Adrenal gland (tissue), 12 donors: ENCODE data around the gene CFAP77. TPM values are rescaled to one million over a fixed set of nuclear protein-coding genes. Genes with fewer than 3 reads are reported as not detected.
A peak's percentile ranks its signal among the peaks of the same experiment; 100 is the strongest.

ENCODE experiments used
- DNase-seq, 7 donors: peaks; one replicate each; pipeline ENCODE4 v3.0.0-alpha.2; 2019 to 2020
- H3K27ac ChIP-seq, 5 donors: fragments of 200-600 bp; sonication (generic) in 4 of 5; 1 replicate in 3 of 5; 2 replicates in 2 of 5; pipeline versions ENCODE4 v1.5.1 to v1.8.0; 2016 to 2020; ENCODE audit warnings: mild to moderate bottlenecking in 1 of 5
- H3K27me3 ChIP-seq: fragments of 200-600 bp; 2 replicates; pipeline ENCODE4 v1.8.0; 2021
- H3K36me3 ChIP-seq, 2 donors: fragments of 200-600 bp; replicated peaks in 1 of 2; 1 replicate in 1 of 2; 2 replicates in 1 of 2; pipeline versions ENCODE4 v1.5.1 to v1.8.0; 2018 to 2022
- H3K4me1 ChIP-seq, 2 donors: fragments of 200-600 bp; replicated peaks in 1 of 2; 1 replicate in 1 of 2; 2 replicates in 1 of 2; pipeline versions ENCODE4 v1.5.1 to v1.8.0; 2018 to 2021
- H3K4me3 ChIP-seq, 4 donors: fragments of 200-600 bp; sonication (generic) in 3 of 4; one replicate each; pipeline ENCODE4 v1.5.1; 2016 to 2018
- H3K9me3 ChIP-seq, 3 donors: fragments of 200-600 bp; sonication (generic) in 1 of 3; replicated peaks in 1 of 3; 1 replicate in 2 of 3; 2 replicates in 1 of 3; pipeline versions ENCODE4 v1.5.1 to v1.8.0; 2016 to 2021
- CTCF ChIP-seq, 6 experiments: fragments of 450-650 bp in 4 of 6; fragments of 200-600 bp in 2 of 6; sonication (generic) in 1 of 6; IDR thresholded peaks; 1 replicate in 5 of 6; 2 replicates in 1 of 6; pipeline versions ENCODE4 v1.5.1 to v1.8.0; 2016 to 2021; ENCODE audit warnings: antibody characterized with exemption in 6 of 6, mild to moderate bottlenecking in 2 of 6, moderate library complexity in 1 of 6
- POLR2A ChIP-seq, 2 donors: fragments of 450-650 bp; IDR thresholded peaks; one replicate each; pipeline ENCODE4 v1.6.1; 2017; ENCODE audit warnings: antibody characterized with exemption in 2 of 2, mild to moderate bottlenecking in 2 of 2, moderate library complexity in 1 of 2
- whole genome bisulfite sequencing, 4 donors: extraction: QIAGEN DNeasy Blood & Tissue Kit in 2 of 4; methylation state at CpG; one replicate each; pipeline versions ENCODE4 v1.1.5 to v1.1.7; 2013 to 2017; 5-methylcytosine and 5-hydroxymethylcytosine counted together
- intact Hi-C, 2 donors: fragments of 100-400 bp; cut with DNase I; formaldehyde crosslinking; loops; one replicate each; pipeline versions ENCODE4 v1.14.1 to v1.15.0; 2022 to 2023
- polyA plus RNA-seq, 3 donors: library from polyadenylated mRNA; stranded (reverse); fragments of 200-250 nt in 2 of 3; fragments of 350-450 nt in 1 of 3; fragmentation: Illumina TruSeq in 1 of 3; extraction: RNeasy Lipid Tissue Mini Kit (QIAGEN cat#74804) in 1 of 3; gene quantifications; one replicate each; pipeline ENCODE4 v1.2.3, GENCODE V29; 2013 to 2014
- total RNA-seq, 9 donors: library from RNA; depleted of rRNA in 4 of 9; stranded (reverse); fragments of >200 nt in 4 of 9; fragments of 120-200 nt in 1 of 9; fragmentation: NEBNext Ultra II Directional in 1 of 9; extraction: Animal tissue kit (Norgen Biotek cat#: 25700) in 1 of 9; gene quantifications; one replicate each; pipeline versions ENCODE4 v1.1.0 to v1.2.4, GENCODE V29; 2013 to 2023
- donor health status: healthy with polysubstance abuse.
- donor health status: Bipolar disorder and iron deficiency.
- donor health status: DM: yes; HTN: yes; CAD: no.
- donor health status: DM: no; HTN: no; CAD: no.
- donor health status: DM: no; HTN: no; CAD: no.
- donor health status: DM: yes; HTN: yes; CAD: no.

CFAP77 gene
- total and polyA plus RNA-seq, 12 donors, result not detected

DNA sequence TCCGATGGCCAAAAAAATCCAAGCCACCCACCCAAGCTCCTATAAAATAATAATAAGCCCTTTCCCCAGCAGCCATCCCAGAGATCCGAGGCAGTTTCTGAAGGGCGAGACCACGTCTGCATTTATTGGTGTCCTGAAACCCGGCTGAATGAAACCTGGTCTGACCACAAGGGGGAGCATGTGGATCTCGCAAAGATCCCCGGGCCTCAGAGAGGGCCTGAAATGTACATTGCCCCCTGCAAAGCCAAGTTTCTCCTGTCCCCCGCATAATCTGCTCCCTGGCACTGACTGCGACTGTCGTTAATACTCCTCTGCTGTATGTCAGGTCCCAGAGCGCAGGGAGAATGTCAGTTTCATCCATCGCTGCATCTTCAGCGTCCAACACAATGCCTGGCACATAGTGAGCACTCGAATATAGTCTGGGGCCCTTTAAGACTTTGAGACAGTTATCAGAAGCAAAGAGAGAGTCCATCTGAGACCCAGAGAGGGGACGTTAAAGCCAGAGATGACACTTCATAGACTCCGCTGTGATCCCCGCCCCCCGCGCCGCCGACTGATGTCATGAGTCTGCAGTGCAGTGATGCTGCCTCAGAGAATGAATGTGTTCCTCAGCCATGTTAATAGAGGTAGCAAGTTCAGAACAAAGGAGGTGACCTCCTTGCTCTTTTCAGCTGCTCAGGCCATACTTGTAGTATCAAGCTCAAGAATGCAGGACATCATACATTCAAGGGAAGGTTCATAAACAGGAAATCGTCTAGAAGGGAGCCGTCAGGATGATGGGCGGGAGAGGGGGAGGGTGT, 97.9 kb downstream of the CFAP77 start:
- Histone ChIP-seq H3K27me3 (peaks cover 14% of the 10 kb centered on the region), H3K9me3 (no peaks in the 10 kb centered on the region), H3K4me3 (no peak overlapping the region), H3K36me3 (no peaks in the 10 kb centered on the region), H3K27ac (no peak overlapping the region), H3K4me1 (no peaks in the 10 kb centered on the region)
- no peak for TF ChIP-seq POLR2A (IDR thresholded peaks at IDR 0.05)
- TF ChIP-seq CTCF (IDR thresholded peaks at IDR 0.05), result peak; percentile 72 to 85 (median 80)
- 44 to 48% (median 45%) methylated on average over 24 of the region's 24 CpGs for WGBS, 4 donors
- peak; percentile 57 to 88 (median 76) for DNase-seq
- intact Hi-C loops, result loop anchor here (2.0 to 10.0 kb wide), 4 partner anchors 67 to 294 kb away; no protein-coding TSS in a partner anchor

GRCh38 chr9:132509928-132510874, 100.2 kb downstream of the CFAP77 start:
- TF ChIP-seq CTCF (IDR thresholded peaks at IDR 0.05), result no peak
- no peak for TF ChIP-seq POLR2A (IDR thresholded peaks at IDR 0.05)
- WGBS, 4 donors, result 49 to 72% (median 60%) methylated on average over 16 to 40 of the region's 40 CpGs
- Histone ChIP-seq H3K4me3 (no peak overlapping the region), H3K27ac (no peak overlapping the region), H3K9me3 (no peaks in the 10 kb centered on the region), H3K36me3 (no peaks in the 10 kb centered on the region), H3K27me3 (peaks cover 11% of the 10 kb centered on the region), H3K4me1 (no peaks in the 10 kb centered on the region)
- intact Hi-C loops, result loop anchor here (5.0 to 10.0 kb wide), 3 partner anchors 67 to 292 kb away; no protein-coding TSS in a partner anchor
- no peak for DNase-seq

DNA sequence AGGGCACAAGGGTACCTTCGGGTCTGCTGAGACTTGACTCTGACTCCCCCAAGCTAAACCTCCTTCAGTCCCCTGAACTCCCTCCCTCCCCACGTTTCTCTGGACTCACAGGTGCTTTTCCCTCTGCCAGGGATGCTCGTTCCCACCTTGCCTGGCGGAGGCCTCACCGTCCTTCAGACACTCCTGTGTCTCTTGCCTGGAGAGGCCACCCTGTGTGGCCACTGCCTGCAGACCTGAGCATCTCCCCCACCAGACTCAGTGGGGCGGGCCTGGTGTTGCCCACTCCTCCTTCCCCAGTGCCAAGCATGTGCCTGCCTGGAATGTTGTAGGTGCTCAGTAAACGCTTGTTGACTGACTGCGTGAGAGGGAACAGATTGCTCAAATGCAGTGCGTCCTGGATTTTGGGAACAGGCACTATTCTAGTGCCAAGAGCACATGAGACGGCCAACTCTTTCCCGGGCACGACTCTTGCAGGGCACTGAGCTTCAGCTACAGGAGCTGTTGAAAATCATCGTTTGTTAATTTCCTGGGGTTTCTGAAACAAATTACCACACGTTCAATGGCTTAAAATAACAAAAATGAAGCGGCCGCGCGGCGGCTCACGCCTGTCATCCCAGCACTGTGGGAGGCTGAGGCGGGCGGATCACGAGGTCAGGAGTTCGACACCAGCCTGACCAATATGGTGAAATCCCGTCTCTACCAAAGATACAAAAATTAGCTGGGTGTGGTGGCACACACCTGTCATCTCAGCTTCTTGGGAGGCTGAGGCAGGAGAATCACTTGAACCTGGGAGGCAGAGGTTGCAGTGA, 101.4 kb downstream of the CFAP77 start:
- intact Hi-C loops, result no loop called here
- no peaks in the 10 kb centered on the region for H3K36me3 ChIP-seq
- TF ChIP-seq POLR2A (IDR thresholded peaks at IDR 0.05), result no peak
- TF ChIP-seq CTCF (IDR thresholded peaks at IDR 0.05), result no peak
- no peak for DNase-seq
- H3K4me1 ChIP-seq, result no peaks in the 10 kb centered on the region
- 82 to 88% (median 85%) methylated on average over 23 to 25 of the region's 25 CpGs for WGBS, 4 donors
- no peak overlapping the region for H3K4me3 ChIP-seq
- H3K27ac ChIP-seq, result no peak overlapping the region
- no peaks in the 10 kb centered on the region for H3K9me3 ChIP-seq
- peaks cover 11% of the 10 kb centered on the region for H3K27me3 ChIP-seq
